Fibroblast of skin of right quadriceps (primary cell): ENCODE data around the gene NEGR1.

Experiments used
- DNase-seq: peaks from one replicate; pipeline ENCODE4 v3.0.0-alpha.2; 2013

The NEGR1 gene

DNA sequence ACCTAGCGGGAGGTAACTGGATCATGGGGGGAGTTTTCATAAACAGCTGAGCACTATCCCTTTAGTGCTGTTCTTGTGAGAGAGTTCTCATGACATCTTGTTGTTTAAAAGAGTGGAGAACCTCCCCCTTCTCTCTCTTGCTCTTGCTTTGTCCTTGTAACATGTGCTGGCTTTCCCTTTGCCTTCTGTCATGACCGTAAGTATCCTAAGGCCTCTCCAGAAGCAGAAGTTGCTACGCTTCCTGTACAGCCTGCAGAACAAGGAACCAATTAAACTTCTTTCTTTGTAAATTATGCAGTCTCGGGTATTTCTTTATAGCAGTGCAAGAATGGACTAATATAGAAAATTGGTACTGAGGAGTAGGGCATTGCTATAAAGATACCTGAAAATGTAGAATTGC lies 515.6 kb downstream of the NEGR1 start:
- DNase-seq, result no peak

GRCh38 chr1:71762514-71763255 lies 519.7 kb downstream of the NEGR1 start:
- DNase-seq, result no peak

DNA sequence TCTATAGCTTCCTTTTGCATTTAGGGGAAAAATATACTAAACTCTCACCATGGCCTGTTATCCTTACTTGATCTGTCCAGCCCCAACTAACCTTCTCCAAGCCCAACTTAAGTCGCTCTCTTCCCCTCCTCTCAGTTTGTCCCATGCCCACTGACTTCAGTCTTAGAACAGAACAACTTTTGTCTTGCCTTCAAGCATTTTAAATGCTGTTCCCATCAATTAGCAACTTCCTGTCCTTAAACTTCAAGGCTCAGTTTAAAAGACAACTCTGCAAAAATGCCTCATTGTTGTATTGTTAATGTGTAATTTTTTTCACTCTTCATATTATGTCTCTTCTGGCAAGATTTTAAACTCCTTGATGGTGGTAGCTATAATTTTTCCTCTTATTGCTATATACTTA lies 526.9 kb downstream of the NEGR1 start:
- no peak for DNase-seq

GRCh38 chr1:71753746-71754145 lies 528.6 kb downstream of the NEGR1 start:
- no peak for DNase-seq

DNA sequence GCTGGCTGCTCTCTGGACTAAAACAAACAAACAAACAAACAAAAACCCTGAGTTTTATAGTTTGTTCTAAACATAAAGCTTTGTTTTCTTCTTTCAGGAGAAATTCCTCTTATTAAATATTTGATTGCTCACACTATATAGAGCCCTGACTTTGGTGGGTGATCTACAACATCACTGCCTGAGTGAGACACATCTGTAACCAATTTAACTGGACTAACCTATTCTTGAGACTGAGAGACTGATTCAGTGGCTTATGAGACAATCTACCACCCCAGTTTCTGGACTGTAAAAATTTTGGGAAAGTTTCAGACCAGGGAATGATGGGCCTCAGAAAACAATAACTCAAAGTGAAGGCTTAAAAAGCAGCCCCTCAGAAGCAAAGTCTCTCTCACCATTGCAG lies 537.0 kb downstream of the NEGR1 start:
- DNase-seq, result peak; percentile 24

DNA sequence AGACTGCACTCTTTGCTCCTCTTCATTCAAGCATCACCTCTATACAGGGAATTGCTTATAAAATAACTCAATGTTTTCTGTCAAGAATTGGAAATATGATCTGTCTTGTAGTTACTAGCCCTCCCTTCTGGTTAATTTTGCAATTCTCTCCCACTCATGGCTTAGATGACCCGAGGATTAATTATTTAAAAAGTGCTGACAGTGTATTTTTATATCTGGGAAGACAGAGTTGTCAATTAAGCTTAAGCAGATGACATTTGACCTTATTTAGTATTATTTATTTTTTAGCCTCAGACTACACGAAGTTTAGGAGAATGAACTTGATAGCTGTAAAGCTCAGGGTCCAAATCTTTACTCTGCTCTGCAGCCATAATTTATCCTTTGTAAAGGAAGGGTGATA lies 538.5 kb downstream of the NEGR1 start:
- DNase-seq, result no peak

DNA sequence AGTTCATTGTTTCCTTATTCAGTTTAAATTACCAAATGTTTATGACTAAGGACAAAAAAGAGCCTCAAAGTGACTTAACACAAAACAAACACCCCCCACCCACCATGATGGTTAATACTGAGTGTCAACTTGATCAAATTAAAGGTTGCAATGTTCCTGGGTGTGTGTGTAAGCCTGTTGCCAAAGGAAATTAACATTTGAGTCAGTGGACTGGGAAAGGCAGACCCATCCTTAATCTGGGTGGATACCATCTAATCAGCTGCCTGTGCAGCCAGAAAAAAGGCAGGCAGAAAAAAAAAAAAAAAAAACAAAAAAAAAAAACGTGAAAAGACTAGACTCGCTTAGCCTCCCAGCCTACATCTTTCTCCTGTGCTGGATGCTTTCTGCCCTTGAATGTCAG lies 543.4 kb downstream of the NEGR1 start:
- no peak for DNase-seq

GRCh38 chr1:71738256-71738655 lies 544.1 kb downstream of the NEGR1 start:
- DNase-seq, result no peak

DNA sequence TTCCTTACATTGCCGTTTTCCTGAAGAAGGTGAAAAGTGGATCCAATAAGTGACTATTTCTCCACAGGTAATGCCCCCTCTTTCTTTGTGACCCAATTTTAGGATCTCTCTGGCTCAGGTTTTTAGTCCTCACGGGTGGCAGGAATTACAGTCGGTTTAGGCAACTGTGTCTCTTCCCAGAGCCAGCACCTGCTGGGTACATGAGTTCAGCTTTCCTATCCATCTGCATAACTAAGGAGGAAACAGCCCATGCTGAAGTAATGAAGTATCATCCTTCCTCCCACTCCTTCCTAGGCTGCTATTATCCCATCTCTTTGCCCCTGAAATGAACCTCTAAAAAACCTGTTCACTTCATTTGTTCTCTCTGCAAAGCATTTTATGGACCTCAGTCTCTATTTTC lies 544.6 kb downstream of the NEGR1 start:
- DNase-seq, result no peak

GRCh38 chr1:71733121-71733520 lies 549.2 kb downstream of the NEGR1 start:
- DNase-seq, result no peak

DNA sequence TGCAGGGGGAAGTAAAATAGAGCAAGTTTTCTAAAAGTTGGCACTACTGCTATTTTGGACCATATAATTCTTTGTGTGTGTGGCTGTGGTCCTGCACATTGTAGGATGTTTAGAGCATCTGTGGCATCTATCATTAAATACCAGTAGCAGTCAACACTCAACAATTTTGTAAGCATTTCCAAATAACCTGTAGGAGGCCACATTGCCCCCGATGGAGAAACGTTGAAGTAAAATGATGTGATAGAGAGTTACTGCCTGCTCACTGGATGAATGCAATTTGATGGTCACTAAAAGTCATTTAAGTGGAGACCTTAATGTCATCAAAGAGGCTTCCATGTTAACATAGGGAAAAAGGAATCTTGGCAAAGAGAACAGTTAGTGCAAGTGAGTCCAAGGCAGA lies 560.8 kb downstream of the NEGR1 start:
- no peak for DNase-seq

GRCh38 chr1:71719330-71719729 lies 563.0 kb downstream of the NEGR1 start:
- DNase-seq, result no peak

GRCh38 chr1:71717186-71717585 lies 565.2 kb downstream of the NEGR1 start:
- no peak for DNase-seq

- no peak for DNase-seq
Measured at GRCh38 chr1:71711456-71711855, 570.9 kb downstream of the NEGR1 start.

GRCh38 chr1:71706029-71706671 lies 576.2 kb downstream of the NEGR1 start:
- peak; percentile 17 for DNase-seq

GRCh38 chr1:71698186-71698585 lies 584.2 kb downstream of the NEGR1 start:
- DNase-seq, result no peak

DNA sequence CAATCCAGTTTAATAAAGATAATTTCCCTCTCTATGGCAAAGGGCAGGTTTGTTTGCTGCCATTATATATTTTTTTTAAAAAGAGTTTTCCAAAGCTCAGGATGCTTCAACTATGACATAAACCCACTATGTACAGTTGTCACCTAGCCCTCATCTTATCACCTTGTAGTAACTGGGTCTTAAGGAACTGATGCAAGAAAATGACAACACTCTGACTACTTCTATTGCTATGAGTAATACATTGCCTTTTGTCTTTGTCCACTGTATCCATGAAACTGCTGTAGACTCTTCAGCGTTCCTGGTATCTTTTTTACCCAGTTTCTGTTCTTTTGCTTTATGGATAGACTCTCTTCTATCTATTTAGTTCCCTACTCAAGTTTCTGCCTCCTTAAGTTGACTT lies 586.5 kb downstream of the NEGR1 start:
- DNase-seq, result peak; percentile 34

- DNase-seq, result no peak
Measured at GRCh38 chr1:71695084-71695483, 587.3 kb downstream of the NEGR1 start.

DNA sequence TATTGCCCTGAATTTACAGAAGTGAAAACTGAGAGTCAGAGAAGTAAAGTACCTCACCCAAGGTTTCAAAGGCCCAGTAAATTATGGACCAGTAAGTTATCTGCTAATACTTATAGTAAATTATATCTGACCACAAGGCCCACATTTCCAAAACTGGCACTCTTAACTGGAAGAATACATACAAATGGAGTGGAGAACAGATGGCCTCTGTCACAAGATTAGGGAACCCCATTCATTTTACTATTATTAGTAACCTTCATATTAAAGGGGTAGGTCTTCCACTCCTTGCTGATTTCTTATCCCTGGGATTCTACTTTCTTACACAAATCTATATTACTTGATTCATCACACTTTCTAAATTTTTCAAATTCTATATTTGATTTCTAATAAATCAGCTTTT lies 588.8 kb downstream of the NEGR1 start:
- DNase-seq, result no peak

- no peak for DNase-seq
Measured at GRCh38 chr1:71689635-71690034, 592.7 kb downstream of the NEGR1 start.

- no peak for DNase-seq
Measured at GRCh38 chr1:71687376-71687775, 595.0 kb downstream of the NEGR1 start.

GRCh38 chr1:71676979-71677925 lies 605.1 kb downstream of the NEGR1 start:
- peak; percentile 59 for DNase-seq

DNA sequence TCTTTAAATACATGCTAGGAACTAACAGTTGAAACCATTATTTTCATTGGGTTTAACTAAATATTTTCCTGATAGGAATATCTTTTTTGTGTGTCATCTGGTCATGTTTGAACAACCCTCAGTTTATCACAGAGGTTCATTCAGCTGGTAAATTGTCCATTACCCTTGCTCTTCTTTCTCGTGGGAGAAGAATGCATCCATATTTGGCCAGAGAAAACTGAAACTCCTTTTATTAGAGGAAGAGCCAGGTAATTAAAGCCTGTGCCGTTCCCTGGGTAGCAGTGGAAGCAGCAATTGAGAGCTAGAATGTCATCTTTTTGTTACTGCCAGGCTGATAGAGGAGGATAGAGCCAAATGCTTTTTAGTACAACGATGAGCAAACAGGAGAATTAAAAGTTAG lies 614.3 kb downstream of the NEGR1 start:
- DNase-seq, result no peak

DNA sequence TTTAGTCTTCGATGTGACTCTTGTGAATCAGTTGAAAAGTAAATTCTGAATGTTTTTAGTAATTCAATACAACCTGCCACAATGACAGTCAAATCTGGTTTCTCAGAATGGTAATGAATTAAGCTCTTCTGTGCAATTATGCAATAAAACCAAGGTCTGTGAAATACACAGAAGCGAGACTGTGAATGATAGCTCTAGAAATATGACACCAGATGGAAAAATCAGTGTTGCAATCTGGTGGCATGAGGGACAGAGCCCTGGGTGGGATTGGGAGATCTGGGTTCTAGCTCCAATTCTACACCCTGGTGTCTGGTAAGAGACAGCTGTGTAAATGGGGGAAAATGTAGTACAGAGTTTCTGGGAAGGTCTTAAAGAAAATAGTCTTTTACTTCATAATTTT lies 615.1 kb downstream of the NEGR1 start:
- peak; percentile 61 for DNase-seq
